HG03175 (cell line): Measurements from ENCODE around the gene IVNS1ABP.

Experiments used
- ATAC-seq: cut with Tn5 transposase; IDR thresholded peaks from one replicate; pipeline ENCODE4 v1.9.1; 2021; ENCODE audit warnings: mild to moderate bottlenecking, moderate library complexity; ENCODE audit not compliant: unreplicated experiment

IVNS1ABP gene

GRCh38 chr1:185295091-185295490 lies 22.0 kb downstream of the IVNS1ABP start:
- ATAC-seq: no peak

- no peak for ATAC-seq
Measured at GRCh38 chr1:185293967-185294542, 23.0 kb downstream of the IVNS1ABP start.

- ATAC-seq: no peak
Measured at GRCh38 chr1:185292237-185292636, 24.8 kb downstream of the IVNS1ABP start.

GRCh38 chr1:185291652-185292051 lies 25.4 kb downstream of the IVNS1ABP start:
- no peak for ATAC-seq

GRCh38 chr1:185291159-185291558 lies 25.9 kb downstream of the IVNS1ABP start:
- ATAC-seq: no peak

- ATAC-seq: no peak
Measured at GRCh38 chr1:185289880-185290279, 27.2 kb downstream of the IVNS1ABP start.

- no peak for ATAC-seq
Measured at GRCh38 chr1:185288435-185288834, 28.6 kb downstream of the IVNS1ABP start.

GRCh38 chr1:185287451-185287850 lies 29.6 kb downstream of the IVNS1ABP start:
- no peak for ATAC-seq

GRCh38 chr1:185284533-185285276 lies 32.3 kb downstream of the IVNS1ABP start:
- no peak for ATAC-seq

- no peak for ATAC-seq
Measured at GRCh38 chr1:185284116-185284515, 32.9 kb downstream of the IVNS1ABP start.

- peak; percentile 95 for ATAC-seq
Measured at GRCh38 chr1:185281245-185281644, 35.8 kb downstream of the IVNS1ABP start.

GRCh38 chr1:185280589-185280988 lies 36.5 kb downstream of the IVNS1ABP start:
- no peak for ATAC-seq

GRCh38 chr1:185279571-185279970 lies 37.5 kb downstream of the IVNS1ABP start:
- no peak for ATAC-seq

- no peak for ATAC-seq
Measured at GRCh38 chr1:185271921-185272320, 45.1 kb downstream of the IVNS1ABP start.

- ATAC-seq: no peak
Measured at GRCh38 chr1:185268352-185268751, 48.7 kb downstream of the IVNS1ABP start.

- ATAC-seq: no peak
Measured at GRCh38 chr1:185267701-185268100, 49.3 kb downstream of the IVNS1ABP start.

- no peak for ATAC-seq
Measured at GRCh38 chr1:185267301-185267700, 49.7 kb downstream of the IVNS1ABP start.

GRCh38 chr1:185265314-185265713 lies 51.7 kb downstream of the IVNS1ABP start:
- no peak for ATAC-seq

GRCh38 chr1:185263780-185264179 lies 53.3 kb downstream of the IVNS1ABP start:
- no peak for ATAC-seq

GRCh38 chr1:185263292-185263691 lies 53.8 kb downstream of the IVNS1ABP start:
- no peak for ATAC-seq

- ATAC-seq: no peak
Measured at GRCh38 chr1:185262151-185262550, 54.9 kb downstream of the IVNS1ABP start.

- no peak for ATAC-seq
Measured at GRCh38 chr1:185260611-185261010, 56.4 kb downstream of the IVNS1ABP start.

- no peak for ATAC-seq
Measured at GRCh38 chr1:185258676-185259075, 58.4 kb downstream of the IVNS1ABP start.
